Bronchial epithelial cell (primary cell): ENCODE results near the gene DUSP18. TPM values are rescaled to one million over a fixed set of nuclear protein-coding genes. Genes with fewer than 3 reads are reported as not detected.
"Not testable (repeated sequence)": the region's sequence is repeated elsewhere in the genome, so short reads cannot be mapped to it uniquely, and the experiment has no call there.

Experiments
- DNase-seq: peaks from one replicate; pipeline ENCODE4 v3.0.0-alpha.2; 2010; ENCODE audit warnings: low read depth
- FAIRE-seq: peaks from 2 replicates; lab custom pipeline; 2011; peaks lifted over from hg19 to GRCh38; lab: Jason Lieb, UNC
- H3K27me3 ChIP-seq: 2 replicates; pipeline ENCODE4 v1.5.1; 2011; ENCODE audit warnings: low read length; ENCODE audit not compliant: control insufficient read depth, insufficient read depth
- H3K36me3 ChIP-seq: 2 replicates; pipeline ENCODE4 v1.5.1; 2011; ENCODE audit warnings: low read length; ENCODE audit not compliant: control insufficient read depth, insufficient read depth
- H3K4me3 ChIP-seq: 2 replicates; pipeline ENCODE4 v1.5.1; 2011; ENCODE audit warnings: mild to moderate bottlenecking, low read depth, low read length, control low read depth
- CTCF ChIP-seq: IDR thresholded peaks from 2 replicates; pipeline ENCODE4 v1.5.1; 2011; ENCODE audit warnings: mild to moderate bottlenecking, moderate library complexity, low read length, control low read depth, inconsistent platforms; ENCODE audit not compliant: insufficient read depth, severe bottlenecking
- total RNA-seq: library from RNA; depleted of rRNA; stranded (reverse); fragments of >200 nt; gene quantifications from 2 replicates; pipeline ENCODE4 v1.2.1, GENCODE V29; 2014

Gene DUSP18
- total RNA-seq, 1 donor from 2014 or later, result 5.3 TPM

DNA sequence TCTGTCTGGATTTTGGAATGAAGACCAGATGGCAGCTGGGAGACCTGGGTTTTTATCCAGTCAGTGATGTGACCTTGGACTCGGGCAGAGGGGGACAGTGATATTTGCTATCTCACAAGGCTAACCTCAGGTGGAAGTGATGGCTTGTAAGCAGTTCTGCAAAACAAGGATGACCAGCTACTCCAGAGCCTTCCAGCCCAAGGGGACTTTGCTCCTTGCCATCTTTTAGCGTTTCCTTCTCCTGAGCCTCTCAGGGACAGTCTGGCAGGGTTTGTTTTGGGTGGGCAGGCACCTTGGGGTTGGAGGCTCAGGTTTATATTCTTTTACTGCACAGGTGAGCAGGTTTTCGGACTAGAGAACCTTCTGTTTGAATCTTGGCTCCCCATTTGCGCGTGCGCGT is 17.5 kb upstream of the DUSP18 start:
- DNase-seq (no peak), FAIRE-seq (no peak)
- Histone ChIP-seq H3K27me3 (no peaks in the 10 kb centered on the region), H3K4me3 (no peak overlapping the region), H3K36me3 (no peaks in the 10 kb centered on the region)
- TF ChIP-seq CTCF, result no peak

GRCh38 chr22:30681831-30682230 is 14.2 kb upstream of the DUSP18 start:
- no peaks in the 10 kb centered on the region for H3K36me3 ChIP-seq
- no peak for DNase-seq
- no peak for FAIRE-seq
- H3K4me3 ChIP-seq, result no peak overlapping the region
- TF ChIP-seq CTCF, result no peak
- no peaks in the 10 kb centered on the region for H3K27me3 ChIP-seq

GRCh38 chr22:30680991-30681770 is 13.5 kb upstream of the DUSP18 start:
- no peak for TF ChIP-seq CTCF
- no peak for DNase-seq
- Histone ChIP-seq H3K4me3 (no peak overlapping the region), H3K36me3 (no peaks in the 10 kb centered on the region), H3K27me3 (no peaks in the 10 kb centered on the region)
- FAIRE-seq, result no peak

DNA sequence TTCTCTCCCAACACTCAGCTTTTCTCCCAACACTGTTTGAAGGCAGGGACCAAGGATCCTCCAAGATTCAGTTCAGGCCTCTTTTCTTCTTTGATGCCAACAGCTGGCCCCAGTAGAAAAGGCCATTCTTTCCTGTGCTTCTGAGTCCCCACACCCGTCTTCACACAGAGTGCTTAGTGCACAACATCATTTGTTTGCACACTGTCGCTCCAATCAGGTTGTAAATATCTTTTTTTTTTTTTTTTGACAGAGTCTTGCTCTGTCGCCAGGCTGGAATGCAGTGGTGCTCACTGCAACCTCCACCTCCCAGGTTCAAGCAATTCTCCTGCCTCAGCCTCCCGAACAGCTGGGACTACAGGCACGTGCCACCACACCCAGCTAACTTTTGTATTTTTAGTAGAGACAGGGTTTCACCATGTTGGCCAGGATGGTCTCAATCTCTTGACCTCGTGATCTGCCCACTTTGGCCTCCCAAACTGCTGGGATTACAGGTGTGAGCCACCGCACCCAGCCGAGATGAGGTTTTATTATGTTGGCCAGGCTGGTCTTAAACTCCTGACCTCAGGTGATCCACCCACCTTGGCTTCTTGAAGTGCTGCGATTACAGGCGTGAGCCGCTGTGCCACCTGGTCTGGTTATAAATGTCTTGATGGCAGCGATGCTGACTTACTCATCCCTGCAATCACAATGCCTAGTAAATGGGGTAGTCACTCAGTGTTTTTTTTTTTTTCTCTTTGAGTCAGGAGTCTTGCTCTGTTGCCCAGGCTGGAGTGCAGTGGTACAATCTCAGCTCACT is 12.4 kb upstream of the DUSP18 start:
- not testable (repeated sequence) for DNase-seq, FAIRE-seq, H3K4me3 ChIP-seq, H3K36me3 ChIP-seq, H3K27me3 ChIP-seq

- not testable (repeated sequence) for DNase-seq, H3K27me3 ChIP-seq, H3K36me3 ChIP-seq, FAIRE-seq, H3K4me3 ChIP-seq
Observed at GRCh38 chr22:30676565-30676964, 8.9 kb upstream of the DUSP18 start.

DNA sequence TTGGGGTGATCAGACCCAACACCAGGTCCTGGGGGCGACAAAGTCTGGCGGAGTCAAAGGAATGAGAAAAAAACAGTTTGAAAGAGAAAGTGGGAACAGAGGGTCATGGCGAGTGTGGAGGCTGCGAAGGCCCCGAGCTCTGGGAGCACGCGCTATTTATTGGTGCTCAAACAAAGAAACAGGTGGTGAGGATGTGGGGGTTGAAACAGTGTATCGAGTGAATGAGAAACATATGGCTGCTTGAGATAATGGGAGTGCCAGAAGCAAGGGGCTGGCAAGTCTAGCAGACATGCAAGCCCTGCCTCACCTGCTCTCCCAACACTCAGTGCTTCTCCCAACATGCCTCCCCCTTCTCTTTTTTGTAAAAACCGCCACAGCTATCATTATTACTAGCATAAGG is 7.8 kb upstream of the DUSP18 start:
- Histone ChIP-seq H3K36me3 (no peaks in the 10 kb centered on the region), H3K4me3 (no peak overlapping the region), H3K27me3 (no peaks in the 10 kb centered on the region)
- DNase-seq (no peak), FAIRE-seq (no peak)
- no peak for TF ChIP-seq CTCF
